ENCODE measurements around the gene RERE. TPM values are rescaled to one million over a fixed set of nuclear protein-coding genes. Genes with fewer than 3 reads are reported as not detected.

Gene RERE
- total RNA-seq, 1 donor, result 55.0 TPM

- no peaks in the 10 kb centered on the region for H3K27me3 ChIP-seq (ENCODE audit: insufficient read depth, low read length)
- DNase-seq (ENCODE audit: insufficient read length, low spot score, missing footprints), result peak; percentile 30
- H4K20me1 ChIP-seq (ENCODE audit: insufficient read depth, low read length), result no peaks in the 10 kb centered on the region
- no peaks in the 10 kb centered on the region for H3K36me3 ChIP-seq (ENCODE audit: insufficient read depth, low read length)
- H3K27ac ChIP-seq (ENCODE audit: low read depth, low read length), result no peak overlapping the region
- H3K79me2 ChIP-seq (ENCODE audit: insufficient read depth, low read length), result peaks cover 38% of the 10 kb centered on the region
- no peaks in the 10 kb centered on the region for H3K4me1 ChIP-seq (ENCODE audit: insufficient read depth, low read length)
- H3K9me3 ChIP-seq (ENCODE audit: low read depth, low read length), result no peaks in the 10 kb centered on the region
- H2AFZ ChIP-seq (ENCODE audit: low read length), result no peak overlapping the region
- H3K4me2 ChIP-seq (ENCODE audit: insufficient read depth, low read length), result no peak overlapping the region
- TF ChIP-seq CTCF (IDR thresholded peaks at IDR 0.05; ENCODE audit: extremely low read depth, low read depth, low read length), result no peak
- H3K4me3 ChIP-seq (ENCODE audit: insufficient read depth, low read length), result no peak overlapping the region
Observed at GRCh38 chr1:8584316-8584715, 233.1 kb downstream of the RERE start.

- no peak overlapping the region for H3K4me2 ChIP-seq (ENCODE audit: insufficient read depth, low read length)
- H3K4me3 ChIP-seq (ENCODE audit: insufficient read depth, low read length), result no peak overlapping the region
- H3K4me1 ChIP-seq (ENCODE audit: insufficient read depth, low read length), result no peaks in the 10 kb centered on the region
- H3K36me3 ChIP-seq (ENCODE audit: insufficient read depth, low read length), result no peaks in the 10 kb centered on the region
- H3K9me3 ChIP-seq (ENCODE audit: low read depth, low read length), result no peaks in the 10 kb centered on the region
- H4K20me1 ChIP-seq (ENCODE audit: insufficient read depth, low read length), result peaks cover 4% of the 10 kb centered on the region
- no peak for TF ChIP-seq CTCF (IDR thresholded peaks at IDR 0.05; ENCODE audit: extremely low read depth, low read depth, low read length)
- no peak overlapping the region for H2AFZ ChIP-seq (ENCODE audit: low read length)
- no peaks in the 10 kb centered on the region for H3K27me3 ChIP-seq (ENCODE audit: insufficient read depth, low read length)
- H3K79me2 ChIP-seq (ENCODE audit: insufficient read depth, low read length), result peaks cover 37% of the 10 kb centered on the region
- no peak for DNase-seq (ENCODE audit: insufficient read length, low spot score, missing footprints)
- no peak overlapping the region for H3K27ac ChIP-seq (ENCODE audit: low read depth, low read length)
Observed at GRCh38 chr1:8583031-8583430, 234.4 kb downstream of the RERE start.

- Histone ChIP-seq H3K4me1 (ENCODE audit: insufficient read depth, low read length) (no peaks in the 10 kb centered on the region), H3K27me3 (ENCODE audit: insufficient read depth, low read length) (no peaks in the 10 kb centered on the region), H3K4me3 (ENCODE audit: insufficient read depth, low read length) (no peak overlapping the region), H3K79me2 (ENCODE audit: insufficient read depth, low read length) (peaks cover 23% of the 10 kb centered on the region), H2AFZ (ENCODE audit: low read length) (no peak overlapping the region), H3K9me3 (ENCODE audit: low read depth, low read length) (no peaks in the 10 kb centered on the region), H4K20me1 (ENCODE audit: insufficient read depth, low read length) (peaks cover 4% of the 10 kb centered on the region), H3K36me3 (ENCODE audit: insufficient read depth, low read length) (no peaks in the 10 kb centered on the region), H3K4me2 (ENCODE audit: insufficient read depth, low read length) (no peak overlapping the region), H3K27ac (ENCODE audit: low read depth, low read length) (no peak overlapping the region)
- no peak for TF ChIP-seq CTCF (IDR thresholded peaks at IDR 0.05; ENCODE audit: extremely low read depth, low read depth, low read length)
- no peak for DNase-seq (ENCODE audit: insufficient read length, low spot score, missing footprints)
Observed at GRCh38 chr1:8580566-8580965, 236.9 kb downstream of the RERE start.

GRCh38 chr1:8578936-8579335 lies 238.5 kb downstream of the RERE start:
- no peak for DNase-seq (ENCODE audit: insufficient read length, low spot score, missing footprints)
- Histone ChIP-seq H3K4me2 (ENCODE audit: insufficient read depth, low read length) (no peak overlapping the region), H3K27ac (ENCODE audit: low read depth, low read length) (no peak overlapping the region), H3K9me3 (ENCODE audit: low read depth, low read length) (no peaks in the 10 kb centered on the region), H3K4me1 (ENCODE audit: insufficient read depth, low read length) (no peaks in the 10 kb centered on the region), H2AFZ (ENCODE audit: low read length) (no peak overlapping the region), H3K27me3 (ENCODE audit: insufficient read depth, low read length) (no peaks in the 10 kb centered on the region), H3K36me3 (ENCODE audit: insufficient read depth, low read length) (no peaks in the 10 kb centered on the region), H3K79me2 (ENCODE audit: insufficient read depth, low read length) (peaks cover 20% of the 10 kb centered on the region), H4K20me1 (ENCODE audit: insufficient read depth, low read length) (peaks cover 4% of the 10 kb centered on the region), H3K4me3 (ENCODE audit: insufficient read depth, low read length) (no peak overlapping the region)
- TF ChIP-seq CTCF (IDR thresholded peaks at IDR 0.05; ENCODE audit: extremely low read depth, low read depth, low read length), result no peak

Measured in osteoblast (primary cell).